Loucy (cell line): Measurements from ENCODE around the gene CRACR2A.

Experiments used
- CTCF ChIP-seq: fragments of 200-600 bp; sonication (generic); conservative IDR thresholded peaks from 2 replicates; pipeline ENCODE4 v1.5.1; 2014; ENCODE audit warnings: mild to moderate bottlenecking, antibody characterized with exemption, low read length
- EZH2phosphoT487 ChIP-seq: fragments of 200-600 bp; IDR thresholded peaks from 2 replicates; pipeline ENCODE4 v1.6.1; 2018; ENCODE audit warnings: antibody characterized with exemption, mild to moderate bottlenecking, moderate library complexity, borderline replicate concordance

- TF ChIP-seq CTCF (no peak), EZH2phosphoT487 (no peak)
Measured at GRCh38 chr12:3583656-3584334, 169.1 kb downstream of the CRACR2A start.
